Glutamatergic neuron (in vitro differentiated cells): ENCODE measurements around the gene CDK6. TPM values are rescaled to one million over a fixed set of nuclear protein-coding genes. Genes with fewer than 3 reads are reported as not detected.

ENCODE experiments used
- DNase-seq: peaks from one replicate; pipeline ENCODE4 v3.0.0; 2022
- H3K27ac Mint-ChIP-seq: one replicate; pipeline ENCODE4 v1.8.0; 2020; ENCODE audit warnings: mild to moderate bottlenecking, mixed read lengths, inconsistent platforms; ENCODE audit not compliant: unreplicated experiment
- H3K27me3 Mint-ChIP-seq: one replicate; pipeline ENCODE4 v1.8.0; 2020; ENCODE audit warnings: mild to moderate bottlenecking, moderate library complexity, mixed read lengths, inconsistent platforms; ENCODE audit not compliant: unreplicated experiment
- H3K36me3 Mint-ChIP-seq: one replicate; pipeline ENCODE4 v1.8.0; 2020; ENCODE audit warnings: mild to moderate bottlenecking, mixed read lengths, inconsistent platforms; ENCODE audit not compliant: unreplicated experiment
- H3K4me1 Mint-ChIP-seq: one replicate; pipeline ENCODE4 v1.8.0; 2020; ENCODE audit warnings: mild to moderate bottlenecking, low read depth, mixed read lengths, inconsistent platforms; ENCODE audit not compliant: unreplicated experiment
- H3K4me3 Mint-ChIP-seq: one replicate; pipeline ENCODE4 v1.8.0; 2020; ENCODE audit warnings: mild to moderate bottlenecking, mixed read lengths, inconsistent platforms; ENCODE audit not compliant: unreplicated experiment
- H3K9me3 Mint-ChIP-seq: one replicate; pipeline ENCODE4 v1.8.0; 2020; ENCODE audit warnings: mild to moderate bottlenecking, moderate library complexity, mixed read lengths, inconsistent platforms; ENCODE audit not compliant: unreplicated experiment
- total RNA-seq: library from RNA; stranded (reverse); fragmentation: NEBNext Ultra II Directional; extraction: Animal tissue kit (Norgen Biotek cat#: 25700); gene quantifications from one replicate; pipeline ENCODE4 v1.2.1, GENCODE V29; 2021; ENCODE audit not compliant: unreplicated experiment
- TF ChIP-seq, protein P1 (sequence below): fragments of 200-600 bp; sonication (generic); IDR thresholded peaks from one replicate; pipeline ENCODE4 v1.5.0; 2021; ENCODE audit not compliant: partially characterized antibody, unreplicated experiment

Gene CDK6
- total RNA-seq, 1 donor from 2014 or later, result 111 TPM

DNA sequence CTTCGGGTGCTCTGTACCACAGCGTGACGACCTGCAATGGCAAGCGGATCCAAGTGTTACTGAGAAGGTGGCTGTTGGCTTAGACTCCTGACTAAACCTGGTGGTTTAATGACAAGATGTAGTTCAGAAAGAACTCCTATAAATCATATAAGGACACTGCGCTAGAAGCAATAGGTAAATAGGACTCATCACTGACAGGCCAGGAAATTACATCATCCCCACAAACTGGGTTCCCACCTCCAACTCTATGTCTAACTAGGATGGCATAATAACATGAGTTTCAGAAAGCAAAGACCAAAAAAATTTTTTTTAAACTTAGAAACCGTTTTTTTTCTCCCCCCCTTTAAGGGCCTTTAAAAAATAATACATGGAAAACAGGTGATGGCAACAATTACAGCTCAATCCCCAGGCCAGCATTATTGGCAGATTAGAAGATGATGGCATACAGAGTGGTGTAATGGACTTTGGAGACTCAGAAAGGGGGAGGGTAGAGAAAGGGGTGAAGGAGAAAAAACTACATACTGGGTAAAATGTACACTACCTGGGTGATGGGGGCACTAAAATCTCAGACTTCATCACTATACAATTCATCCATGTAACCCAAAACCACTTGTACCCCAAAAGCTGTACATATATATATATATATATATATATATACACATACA lies 164.7 kb downstream of the CDK6 start:
- H3K36me3 Mint-ChIP-seq, result peaks cover 7% of the 10 kb centered on the region
- no peak overlapping the region for H3K4me3 Mint-ChIP-seq
- H3K9me3 Mint-ChIP-seq, result no peaks in the 10 kb centered on the region

DNA sequence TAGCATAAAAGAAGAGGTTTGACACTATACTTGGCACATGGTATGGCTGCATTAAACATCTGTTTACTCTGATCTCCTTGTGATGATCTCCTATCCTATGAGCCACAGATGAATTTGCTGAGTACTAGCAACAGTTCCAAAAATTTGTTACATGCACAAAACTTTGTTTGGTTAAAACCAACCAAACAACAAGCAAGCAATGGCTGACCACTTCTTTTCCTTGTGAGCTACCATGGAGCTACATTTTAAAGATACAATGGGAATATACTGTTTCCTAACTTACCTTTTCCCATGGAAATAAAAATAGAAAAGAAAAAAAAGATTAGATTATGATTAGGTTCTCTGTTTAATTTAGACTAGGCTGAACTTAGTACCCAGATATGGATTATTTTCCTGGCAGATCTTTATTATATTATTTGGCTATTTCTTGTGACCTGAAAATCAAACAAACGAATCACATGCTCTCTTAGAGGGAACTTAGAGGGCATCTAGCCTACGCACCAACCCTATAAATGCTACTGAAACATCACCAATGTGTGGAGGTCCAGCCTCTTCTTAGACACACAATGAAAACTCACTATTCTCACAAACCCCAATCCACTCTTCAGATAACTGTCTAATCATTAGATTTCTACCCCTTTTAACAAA lies 166.0 kb downstream of the CDK6 start:
- H3K27ac Mint-ChIP-seq, result no peak overlapping the region
- H3K36me3 Mint-ChIP-seq, result peaks cover 7% of the 10 kb centered on the region
- no peaks in the 10 kb centered on the region for H3K9me3 Mint-ChIP-seq
- TF ChIP-seq, protein P1, sequence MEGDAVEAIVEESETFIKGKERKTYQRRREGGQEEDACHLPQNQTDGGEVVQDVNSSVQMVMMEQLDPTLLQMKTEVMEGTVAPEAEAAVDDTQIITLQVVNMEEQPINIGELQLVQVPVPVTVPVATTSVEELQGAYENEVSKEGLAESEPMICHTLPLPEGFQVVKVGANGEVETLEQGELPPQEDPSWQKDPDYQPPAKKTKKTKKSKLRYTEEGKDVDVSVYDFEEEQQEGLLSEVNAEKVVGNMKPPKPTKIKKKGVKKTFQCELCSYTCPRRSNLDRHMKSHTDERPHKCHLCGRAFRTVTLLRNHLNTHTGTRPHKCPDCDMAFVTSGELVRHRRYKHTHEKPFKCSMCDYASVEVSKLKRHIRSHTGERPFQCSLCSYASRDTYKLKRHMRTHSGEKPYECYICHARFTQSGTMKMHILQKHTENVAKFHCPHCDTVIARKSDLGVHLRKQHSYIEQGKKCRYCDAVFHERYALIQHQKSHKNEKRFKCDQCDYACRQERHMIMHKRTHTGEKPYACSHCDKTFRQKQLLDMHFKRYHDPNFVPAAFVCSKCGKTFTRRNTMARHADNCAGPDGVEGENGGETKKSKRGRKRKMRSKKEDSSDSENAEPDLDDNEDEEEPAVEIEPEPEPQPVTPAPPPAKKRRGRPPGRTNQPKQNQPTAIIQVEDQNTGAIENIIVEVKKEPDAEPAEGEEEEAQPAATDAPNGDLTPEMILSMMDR, result no peak
- H3K4me1 Mint-ChIP-seq, result no peaks in the 10 kb centered on the region
- no peaks in the 10 kb centered on the region for H3K27me3 Mint-ChIP-seq
- H3K4me3 Mint-ChIP-seq, result no peak overlapping the region
- no peak for DNase-seq

More for the DNA sequence above, 164.7 kb downstream of the CDK6 start:
- no peak for DNase-seq
- no peaks in the 10 kb centered on the region for H3K27me3 Mint-ChIP-seq
- H3K27ac Mint-ChIP-seq, result no peak overlapping the region
- TF ChIP-seq, protein P1, result no peak
- H3K4me1 Mint-ChIP-seq, result no peaks in the 10 kb centered on the region

DNA sequence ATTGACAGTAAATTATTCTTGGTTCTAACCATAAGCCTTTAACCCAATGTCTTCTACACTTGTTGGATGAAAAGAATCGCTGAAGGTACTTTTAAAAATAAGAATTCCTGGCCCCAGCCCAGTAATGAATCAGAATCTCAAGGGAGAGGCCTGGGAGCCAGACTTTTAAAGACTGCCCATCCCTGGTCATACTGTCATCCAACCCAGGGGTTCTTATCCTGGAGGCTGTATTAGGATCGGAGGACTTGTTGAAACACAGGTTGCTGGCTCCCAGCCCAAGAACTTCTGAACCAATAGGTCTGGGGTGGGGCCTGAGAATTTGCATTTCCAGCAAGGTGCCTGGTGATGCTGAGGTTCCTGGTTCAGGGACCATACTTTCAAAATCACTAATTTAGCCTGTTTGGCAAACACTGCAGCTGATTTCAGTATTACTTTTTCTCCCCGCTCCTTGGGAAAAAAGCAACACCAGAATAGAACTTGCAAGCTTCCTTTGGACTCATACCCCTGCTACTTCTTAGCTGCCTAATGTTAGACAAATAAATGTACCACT lies 166.7 kb downstream of the CDK6 start:
- TF ChIP-seq, protein P1, result no peak
- Mint-ChIP-seq H3K27ac (no peak overlapping the region), H3K36me3 (peaks cover 7% of the 10 kb centered on the region), H3K4me3 (no peak overlapping the region), H3K4me1 (no peaks in the 10 kb centered on the region), H3K27me3 (no peaks in the 10 kb centered on the region), H3K9me3 (no peaks in the 10 kb centered on the region)
- DNase-seq, result no peak

DNA sequence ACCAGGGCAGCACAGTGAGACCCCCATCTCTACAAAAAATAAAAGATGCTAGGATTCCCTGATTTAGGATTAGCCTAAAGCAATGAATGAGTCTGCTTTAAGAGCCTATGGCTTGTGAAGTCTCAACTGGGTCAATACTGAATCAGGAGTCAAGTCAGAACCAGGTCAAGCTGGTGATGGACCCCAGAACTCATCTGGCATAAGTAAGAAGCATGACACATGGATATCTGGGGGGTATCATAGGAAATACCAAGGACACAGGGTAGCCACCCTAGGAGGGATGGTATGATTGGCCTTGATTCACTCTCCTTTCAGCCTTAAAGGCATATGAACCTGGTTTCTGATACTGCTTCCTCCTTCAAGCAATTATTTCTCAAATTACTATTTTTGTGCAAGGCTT lies 167.8 kb downstream of the CDK6 start:
- H3K9me3 Mint-ChIP-seq, result no peaks in the 10 kb centered on the region
- no peaks in the 10 kb centered on the region for H3K36me3 Mint-ChIP-seq
- DNase-seq, result no peak
- no peaks in the 10 kb centered on the region for H3K27me3 Mint-ChIP-seq
- H3K4me3 Mint-ChIP-seq, result no peak overlapping the region
- TF ChIP-seq, protein P1, result no peak
- H3K27ac Mint-ChIP-seq, result no peak overlapping the region
- no peaks in the 10 kb centered on the region for H3K4me1 Mint-ChIP-seq

DNA sequence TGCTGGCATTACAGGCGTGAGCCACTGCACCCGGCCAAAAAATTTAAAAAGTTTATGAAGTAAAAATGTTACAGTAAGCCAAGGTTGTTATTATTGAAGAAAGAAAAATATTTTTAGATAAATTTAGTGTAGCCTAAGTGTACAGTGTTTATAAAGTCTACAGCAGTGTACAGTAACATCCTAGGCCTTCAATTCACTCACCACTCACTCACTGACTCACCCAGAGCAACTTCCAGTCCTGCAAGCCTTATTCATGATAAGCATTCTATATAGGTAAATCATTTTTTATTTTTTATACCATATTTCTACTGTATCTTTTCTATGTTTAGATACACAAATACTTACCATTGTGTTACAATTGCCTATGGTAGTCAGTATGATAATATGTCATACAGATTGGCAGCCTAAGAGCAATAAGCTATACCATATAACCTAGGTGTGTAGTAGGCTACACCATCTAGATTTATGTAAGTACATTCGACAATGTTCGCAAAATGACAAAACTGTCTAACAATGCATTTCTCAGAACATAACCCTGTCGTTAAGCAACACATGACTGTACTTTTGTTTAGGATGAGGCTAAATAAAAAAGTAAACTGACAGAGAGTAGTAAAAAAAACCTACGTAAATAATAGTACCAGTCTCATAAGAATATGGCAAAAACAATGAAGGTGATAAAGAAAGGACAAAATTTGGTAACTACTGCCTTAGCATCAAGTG lies 168.4 kb downstream of the CDK6 start:
- Mint-ChIP-seq H3K36me3 (no peaks in the 10 kb centered on the region), H3K27ac (no peak overlapping the region), H3K4me1 (no peaks in the 10 kb centered on the region), H3K9me3 (no peaks in the 10 kb centered on the region), H3K27me3 (no peaks in the 10 kb centered on the region), H3K4me3 (no peak overlapping the region)
- no peak for DNase-seq
- TF ChIP-seq, protein P1, result no peak
